Neural progenitor cell (in vitro differentiated cells): ENCODE results near the gene TATDN3.

Experiments
- EZH2 ChIP-seq: fragments of 200-600 bp; sonication (generic); IDR thresholded peaks from 2 replicates; pipeline ENCODE4 v1.6.1; 2017; ENCODE audit warnings: antibody characterized with exemption, mild to moderate bottlenecking, moderate library complexity
- TF ChIP-seq, protein P1 (sequence below): fragments of 200-600 bp; sonication (generic); IDR thresholded peaks from 2 replicates; pipeline ENCODE4 v1.5.1; 2017; ENCODE audit warnings: antibody characterized with exemption, mild to moderate bottlenecking

DNA sequence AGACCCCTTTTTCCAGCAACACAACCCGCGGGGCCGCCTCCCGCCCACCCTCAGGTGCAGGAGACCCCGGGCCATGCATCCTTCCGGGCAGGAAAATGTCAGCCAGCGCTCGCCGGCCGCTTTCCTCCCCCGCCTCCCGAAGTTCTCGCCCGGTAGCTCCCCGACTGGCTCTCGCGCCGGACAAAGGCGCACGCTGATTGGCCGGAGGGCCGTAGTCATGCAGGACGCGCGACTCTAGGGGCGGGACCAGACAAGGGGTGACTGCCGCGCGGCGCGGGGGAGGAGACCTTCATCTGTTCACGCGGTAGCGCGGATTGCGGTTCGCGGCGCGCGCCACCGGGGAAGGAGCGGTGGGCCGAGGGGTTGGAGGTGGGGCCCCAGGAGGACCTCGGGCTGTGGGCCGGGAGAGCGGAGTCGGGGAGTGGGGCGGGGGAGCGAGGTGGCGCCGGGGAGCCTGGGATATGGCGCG is 66.3 kb downstream of the TATDN3 start, which contains the start of gene FLVCR1:
- TF ChIP-seq, protein P1, sequence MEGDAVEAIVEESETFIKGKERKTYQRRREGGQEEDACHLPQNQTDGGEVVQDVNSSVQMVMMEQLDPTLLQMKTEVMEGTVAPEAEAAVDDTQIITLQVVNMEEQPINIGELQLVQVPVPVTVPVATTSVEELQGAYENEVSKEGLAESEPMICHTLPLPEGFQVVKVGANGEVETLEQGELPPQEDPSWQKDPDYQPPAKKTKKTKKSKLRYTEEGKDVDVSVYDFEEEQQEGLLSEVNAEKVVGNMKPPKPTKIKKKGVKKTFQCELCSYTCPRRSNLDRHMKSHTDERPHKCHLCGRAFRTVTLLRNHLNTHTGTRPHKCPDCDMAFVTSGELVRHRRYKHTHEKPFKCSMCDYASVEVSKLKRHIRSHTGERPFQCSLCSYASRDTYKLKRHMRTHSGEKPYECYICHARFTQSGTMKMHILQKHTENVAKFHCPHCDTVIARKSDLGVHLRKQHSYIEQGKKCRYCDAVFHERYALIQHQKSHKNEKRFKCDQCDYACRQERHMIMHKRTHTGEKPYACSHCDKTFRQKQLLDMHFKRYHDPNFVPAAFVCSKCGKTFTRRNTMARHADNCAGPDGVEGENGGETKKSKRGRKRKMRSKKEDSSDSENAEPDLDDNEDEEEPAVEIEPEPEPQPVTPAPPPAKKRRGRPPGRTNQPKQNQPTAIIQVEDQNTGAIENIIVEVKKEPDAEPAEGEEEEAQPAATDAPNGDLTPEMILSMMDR = no peak
- no peak for TF ChIP-seq EZH2
